A549 (cell line): ENCODE results near the gene CDKN2D. TPM values are rescaled to one million over a fixed set of nuclear protein-coding genes. Genes with fewer than 3 reads are reported as not detected.

Source experiments
- ATAC-seq, 2 experiments: fragments of 200-7000 bp in 1 of 2; fragments of >200 bp in 1 of 2; cut with Nextera tagmentation in 1 of 2; cut with Tn5 transposase in 1 of 2; 3 replicates each; pipeline versions ENCODE4 v1.8.0 to v1.9.1; 2018 to 2020; ENCODE audit warnings: mild to moderate bottlenecking in 1 of 2, moderate library complexity in 1 of 2
- CTCF ChIA-PET: fragments of 300-600 bp; sonication (Branson Sonifier 250); formaldehyde crosslinking; extraction: SDS; loops from one replicate; lab custom pipeline; 2021; ENCODE audit warnings: antibody characterized with exemption, inconsistent platforms; lab: Yijun Ruan, JAX
- POLR2A ChIA-PET: fragments of 350-600 bp; formaldehyde crosslinking; extraction: SDS; loops from one replicate; lab custom pipeline; 2021; ENCODE audit warnings: antibody characterized with exemption, inconsistent platforms; lab: Yijun Ruan, JAX
- DNase-seq, 2 experiments: peaks; one replicate each; pipeline versions ENCODE4 v3.0.0 to v3.0.0-alpha.2; 2011 to 2016; ENCODE audit warnings: low read depth in 1 of 2, low spot score in 1 of 2
- FAIRE-seq: peaks from 2 replicates; lab custom pipeline; 2011; peaks lifted over from hg19 to GRCh38; lab: Jason Lieb, UNC
- H3K27ac ChIP-seq, 2 experiments: fragments of >200 bp; sonication (Bioruptor Twin); formaldehyde crosslinking; 3 replicates each; pipeline ENCODE4 v1.5.1; 2016 to 2017
- H3K4me1 ChIP-seq: fragments of >200 bp; sonication (Bioruptor Twin); formaldehyde crosslinking; 3 replicates; pipeline ENCODE4 v1.6.1; 2016
- H3K4me2 ChIP-seq: fragments of >200 bp; sonication (Bioruptor Twin); formaldehyde crosslinking; 3 replicates; pipeline ENCODE4 v1.6.1; 2016
- H3K4me3 ChIP-seq: fragments of >200 bp; sonication (Bioruptor Twin); formaldehyde crosslinking; 3 replicates; pipeline ENCODE4 v1.5.1; 2016
- H3K9me3 ChIP-seq: fragments of >200 bp; sonication (Bioruptor Twin); formaldehyde crosslinking; 3 replicates; pipeline ENCODE4 v1.6.1; 2016
- CBX2 ChIP-seq: fragments of 200-600 bp; sonication (generic); IDR thresholded peaks from 2 replicates; pipeline ENCODE4 v1.6.1; 2016; ENCODE audit warnings: low read depth, mild to moderate bottlenecking, borderline replicate concordance
- CEBPB ChIP-seq, 2 experiments: fragments of >200 bp in 1 of 2; sonication (Bioruptor Twin) in 1 of 2; formaldehyde crosslinking in 1 of 2; IDR thresholded peaks; 2 replicates each; pipeline ENCODE4 v1.6.1; 2012 to 2016
- CTCF ChIP-seq: fragments of >200 bp; sonication (Bioruptor Twin); formaldehyde crosslinking; IDR thresholded peaks from 3 replicates; pipeline ENCODE4 v1.5.1; 2016
- E2F6 ChIP-seq: IDR thresholded peaks from 2 replicates; pipeline ENCODE4 v1.6.1; 2012; ENCODE audit warnings: low read depth, borderline replicate concordance
- FOSB ChIP-seq: fragments of 250-450 bp; sonication (Bioruptor Pico); IDR thresholded peaks from 2 replicates; pipeline ENCODE4 v1.5.0; 2020; ENCODE audit warnings: mild to moderate bottlenecking, moderate library complexity
- FOSL2 ChIP-seq, 2 experiments: fragments of 450-650 bp in 1 of 2; fragments of >200 bp in 1 of 2; sonication (Bioruptor Twin) in 1 of 2; formaldehyde crosslinking; IDR thresholded peaks; 2 replicates each; pipeline versions ENCODE4 v1.5.0 to v1.6.1; 2016 to 2020; ENCODE audit warnings: mild to moderate bottlenecking in 1 of 2, moderate library complexity in 1 of 2
- HES2 ChIP-seq: fragments of >200 bp; sonication (Bioruptor Twin); formaldehyde crosslinking; IDR thresholded peaks from 2 replicates; pipeline ENCODE4 v1.6.1; 2016
- HEYL ChIP-seq: fragments of 250-450 bp; sonication (Bioruptor Pico); IDR thresholded peaks from 2 replicates; pipeline ENCODE4 v1.8.0; 2021; ENCODE audit warnings: mild to moderate bottlenecking, moderate library complexity
- MAZ ChIP-seq: fragments of 150-350 bp; IDR thresholded peaks from 2 replicates; pipeline ENCODE4 v1.6.1; 2014; ENCODE audit warnings: antibody characterized with exemption, low read depth, low read length, borderline replicate concordance
- NPAS2 ChIP-seq: fragments of 250-450 bp; sonication (Bioruptor Pico); IDR thresholded peaks from 2 replicates; pipeline ENCODE4 v1.8.0; 2022; ENCODE audit warnings: mild to moderate bottlenecking, moderate library complexity, borderline replicate concordance
- RCOR1 ChIP-seq: fragments of 150-350 bp; IDR thresholded peaks from 2 replicates; pipeline ENCODE4 v1.6.1; 2014; ENCODE audit warnings: antibody characterized with exemption, low read length, low read depth
- REST ChIP-seq: fragments of 200-600 bp; sonication (generic); IDR thresholded peaks from 2 replicates; pipeline ENCODE4 v1.6.1; 2016; ENCODE audit warnings: antibody characterized with exemption, mild to moderate bottlenecking, moderate library complexity
- TFCP2L1 ChIP-seq: fragments of 250-450 bp; sonication (Bioruptor Pico); IDR thresholded peaks from 2 replicates; pipeline ENCODE4 v1.5.0; 2021; ENCODE audit warnings: mild to moderate bottlenecking
- ZC3H11A ChIP-seq: fragments of 450-650 bp; IDR thresholded peaks from 2 replicates; pipeline ENCODE4 v1.6.1; 2014; ENCODE audit warnings: antibody characterized with exemption, mild to moderate bottlenecking
- ZNF302 ChIP-seq: fragments of 250-450 bp; sonication (Bioruptor Pico); IDR thresholded peaks from 2 replicates; pipeline ENCODE4 v1.9.0; 2021; ENCODE audit warnings: inconsistent platforms, mild to moderate bottlenecking, moderate library complexity
- WGBS: methylation state at CpG from one replicate; pipeline ENCODE4 v1.1.6; 2017; ENCODE audit errors: missing lambda C conversion rate; 5-methylcytosine and 5-hydroxymethylcytosine counted together
- polyA plus RNA-seq, 4 experiments: library from polyadenylated mRNA; depleted of rRNA in 3 of 4; stranded (reverse); fragments of >200 nt; fragmentation: RNase III in 1 of 4; extraction: RNeasy Plus Mini Kit Qiagen cat#74134 plus additional on column Dnase treatment in 1 of 4; gene quantifications; 2 replicates in 3 of 4; 3 replicates in 1 of 4; pipeline ENCODE4 v1.2.3, GENCODE V29; 2011 to 2017

Gene CDKN2D
- polyA plus RNA-seq, 2 of the 4 experiments (the other 2 are of a cell fraction): 3.1 to 4.3 TPM

- H3K4me2 ChIP-seq: no peak overlapping the region
- ChIA-PET POLR2A (no interaction called here), CTCF (interaction anchor here (1.1 to 2.6 kb wide), 3 partner anchors 9 to 26 kb away, joined by 3 to 8 read pairs (median 4); no protein-coding TSS in a partner anchor)
- TF ChIP-seq ZNF302: no peak
- TF ChIP-seq MAZ: no peak
- TF ChIP-seq CEBPB (IDR thresholded peaks at IDR 0.05): no peak
- TF ChIP-seq HES2: no peak
- TF ChIP-seq RCOR1: no peak
- TF ChIP-seq FOSL2 (IDR thresholded peaks at IDR 0.05): no peak
- no peak for TF ChIP-seq FOSL2 (CRISPR knock-in tag; IDR thresholded peaks at IDR 0.05)
- TF ChIP-seq CTCF: no peak
- TF ChIP-seq E2F6: no peak
- 80% methylated on average over 12 of the region's 13 CpGs for WGBS
- ATAC-seq (no peak), DNase-seq (no peak), FAIRE-seq (no peak)
- H3K9me3 ChIP-seq: no peaks in the 10 kb centered on the region
- no peak overlapping the region for H3K27ac ChIP-seq
- no peak overlapping the region for H3K4me3 ChIP-seq
- peaks cover 7% of the 10 kb centered on the region; the same call in 1 of the 3 replicates for H3K4me1 ChIP-seq
Measured at GRCh38 chr19:10521461-10522171, 47.2 kb downstream of the CDKN2D start.

- no peak for DNase-seq
- no peak overlapping the region for H3K4me3 ChIP-seq
- H3K4me1 ChIP-seq: peaks cover 11% of the 10 kb centered on the region; the same call in 1 of the 3 replicates
- POLR2A ChIA-PET: no interaction called here
- H3K4me2 ChIP-seq: no peak overlapping the region
- FAIRE-seq: no peak
- no peaks in the 10 kb centered on the region for H3K9me3 ChIP-seq
- CTCF ChIA-PET: interaction anchor here (1.2 to 1.6 kb wide), 3 partner anchors 15 to 37 kb away, joined by 4 to 7 read pairs (median 6); no protein-coding TSS in a partner anchor
- 90% methylated on average over 14 of the region's 15 CpGs for WGBS
- no peak for ATAC-seq
- no peak overlapping the region for H3K27ac ChIP-seq
- TF ChIP-seq TFCP2L1 (no peak), REST (no peak), CBX2 (no peak), FOSB (CRISPR knock-in tag) (no peak), HEYL (no peak), NPAS2 (CRISPR knock-in tag) (no peak), ZC3H11A (no peak)
- TF ChIP-seq, all 56 proteins: peak for 0
Measured at GRCh38 chr19:10520652-10521318, 48.0 kb downstream of the CDKN2D start.
